ENCODE results near the gene NCAM1.

The NCAM1 gene

DNA sequence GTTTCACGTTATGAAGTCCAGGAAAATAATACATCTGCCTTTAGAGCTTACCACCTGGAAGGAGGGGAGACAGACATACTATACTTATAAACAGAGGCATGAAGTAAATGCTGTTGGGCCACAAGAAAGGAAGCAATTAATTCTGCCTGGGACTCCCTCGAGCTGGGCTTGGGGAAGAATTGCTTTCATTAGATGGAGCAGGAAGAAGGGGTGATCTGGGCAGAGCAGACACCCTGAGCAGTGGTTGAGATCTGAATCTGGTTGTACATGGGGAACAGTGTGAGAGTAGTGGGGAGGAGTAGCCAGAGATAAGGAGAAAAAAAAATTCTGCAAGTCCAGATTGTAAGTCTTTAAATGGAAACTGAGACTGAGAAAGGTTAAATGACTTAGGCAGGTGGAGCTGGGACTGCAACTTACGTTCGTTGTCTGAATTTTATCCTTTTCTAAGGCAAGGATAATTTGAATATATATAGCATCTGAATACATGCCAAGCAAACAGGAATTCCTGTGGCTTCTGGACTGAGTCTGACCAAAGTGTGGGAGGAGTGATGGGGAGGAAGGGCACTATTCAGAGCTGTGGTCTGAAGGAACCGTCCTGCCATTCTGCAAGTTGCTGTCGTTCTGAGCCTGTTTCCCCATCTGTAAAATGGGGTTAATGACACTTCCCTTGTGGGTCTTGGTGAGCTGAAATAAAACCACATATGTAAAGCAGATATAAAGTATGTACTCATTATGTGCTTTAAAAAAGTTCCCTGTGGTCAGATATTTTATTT lies 7.9 kb downstream of the NCAM1 start:
- peak; percentile 38 for DNase-seq (ENCODE audit: low spot score)

DNA sequence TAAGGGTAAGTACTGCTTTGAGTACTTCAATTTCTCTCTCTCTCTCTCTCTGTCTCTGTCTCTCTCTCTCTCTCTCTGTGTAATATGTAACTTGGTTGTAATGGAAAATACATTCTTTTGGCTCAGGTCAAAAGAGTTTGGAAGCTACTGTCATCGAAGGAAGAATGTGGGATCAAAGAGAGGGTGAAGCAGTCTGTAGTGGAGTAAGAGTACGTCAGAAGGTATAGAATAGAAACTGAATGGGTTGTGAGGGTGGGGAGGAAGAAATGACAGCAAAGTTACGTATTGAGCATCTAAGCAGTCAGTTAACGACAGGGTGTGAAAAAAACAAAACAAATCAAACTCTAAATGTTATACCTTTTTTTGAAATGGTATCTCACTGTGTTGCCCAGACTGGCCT lies 10.0 kb downstream of the NCAM1 start:
- no peak for DNase-seq (ENCODE audit: low spot score)

GRCh38 chr11:112971827-112972226 lies 10.6 kb downstream of the NCAM1 start:
- no peak for DNase-seq (ENCODE audit: low spot score)

DNA sequence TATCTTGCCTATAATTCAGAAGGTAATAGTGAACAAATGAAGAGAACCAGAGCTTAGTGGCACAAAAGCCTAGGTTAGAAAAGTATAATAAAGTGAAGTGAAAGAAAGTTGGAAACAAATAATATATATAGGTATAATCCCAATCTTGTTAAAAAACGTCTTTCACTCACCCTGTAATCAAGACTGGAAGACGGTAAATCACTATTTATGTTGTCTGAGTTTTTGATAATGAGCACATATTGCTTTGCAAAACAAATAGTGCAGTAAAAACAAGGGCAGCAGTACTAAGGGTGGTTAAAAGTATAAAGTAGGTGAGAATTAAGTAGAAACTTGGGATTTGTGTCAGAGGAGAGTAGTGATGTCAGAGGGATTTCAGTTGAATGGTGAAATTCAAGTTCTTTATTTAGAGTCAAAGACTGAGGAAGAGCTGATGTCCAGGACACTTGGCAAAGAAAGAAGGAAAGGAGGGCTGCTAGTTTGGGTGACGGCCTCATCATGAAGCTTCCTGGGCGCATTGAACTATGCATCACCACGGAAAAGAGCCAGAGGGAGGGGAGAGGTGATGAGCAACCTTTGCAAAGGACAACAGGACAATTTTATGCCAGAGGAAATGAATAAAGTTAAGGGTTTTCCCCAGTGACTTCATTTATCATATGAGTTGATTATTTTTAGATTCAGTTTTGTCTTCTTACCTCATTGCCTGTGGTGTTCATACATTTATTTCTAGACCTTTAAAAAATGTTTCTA lies 11.4 kb downstream of the NCAM1 start:
- no peak for DNase-seq (ENCODE audit: low spot score)

DNA sequence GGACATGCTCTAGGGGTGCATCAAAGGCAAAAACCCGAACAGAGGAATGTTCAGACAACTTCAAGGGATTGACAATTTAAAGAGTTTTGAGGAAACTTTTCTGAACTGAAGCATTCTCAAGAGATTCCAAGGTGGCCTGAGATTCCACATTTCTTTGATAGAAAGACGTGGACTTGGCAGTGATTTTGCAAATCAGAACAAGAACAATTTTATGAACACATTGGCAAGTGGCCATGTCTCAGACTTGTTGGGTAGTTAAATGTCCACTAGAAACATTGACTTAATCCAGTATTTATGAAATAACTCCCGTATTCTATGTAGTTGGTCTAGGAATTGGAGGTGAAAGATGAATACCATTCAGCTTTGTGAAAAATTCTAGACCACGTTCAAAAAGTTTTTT lies 13.8 kb downstream of the NCAM1 start:
- DNase-seq (ENCODE audit: low spot score), result no peak

- no peak for DNase-seq (ENCODE audit: low spot score)
These were observed 14.3 kb downstream of the NCAM1 start for GRCh38 chr11:112975493-112975892.

- peak; percentile 33 for DNase-seq (ENCODE audit: low spot score)
These were observed 16.5 kb downstream of the NCAM1 start for GRCh38 chr11:112977755-112978154.

- no peak for DNase-seq (ENCODE audit: low spot score)
These were observed 22.7 kb downstream of the NCAM1 start for GRCh38 chr11:112983887-112984286.

GRCh38 chr11:112989198-112989597 lies 28.0 kb downstream of the NCAM1 start:
- DNase-seq (ENCODE audit: low spot score), result no peak

DNA sequence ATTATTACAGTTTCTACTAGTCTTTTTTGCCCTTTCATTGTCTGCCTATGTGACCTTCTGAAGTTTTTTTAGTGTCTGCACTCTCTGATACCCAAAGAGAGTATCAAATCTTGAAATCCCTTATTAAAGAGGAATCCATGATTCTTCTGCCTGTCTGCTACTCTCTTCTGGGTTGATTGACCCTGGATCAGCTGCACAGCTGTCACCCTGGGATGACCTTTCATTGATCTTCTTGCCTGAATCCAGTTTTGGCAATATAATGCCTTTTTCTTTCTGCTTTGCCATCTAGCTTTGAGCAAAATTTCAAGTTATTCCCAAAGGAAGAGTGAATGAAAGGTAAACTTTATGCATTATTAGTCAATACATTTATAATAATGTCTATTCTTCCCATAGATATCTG lies 32.6 kb downstream of the NCAM1 start:
- DNase-seq (ENCODE audit: low spot score), result no peak

GRCh38 chr11:112995423-112996090 lies 34.3 kb downstream of the NCAM1 start:
- DNase-seq (ENCODE audit: low spot score), result no peak

DNA sequence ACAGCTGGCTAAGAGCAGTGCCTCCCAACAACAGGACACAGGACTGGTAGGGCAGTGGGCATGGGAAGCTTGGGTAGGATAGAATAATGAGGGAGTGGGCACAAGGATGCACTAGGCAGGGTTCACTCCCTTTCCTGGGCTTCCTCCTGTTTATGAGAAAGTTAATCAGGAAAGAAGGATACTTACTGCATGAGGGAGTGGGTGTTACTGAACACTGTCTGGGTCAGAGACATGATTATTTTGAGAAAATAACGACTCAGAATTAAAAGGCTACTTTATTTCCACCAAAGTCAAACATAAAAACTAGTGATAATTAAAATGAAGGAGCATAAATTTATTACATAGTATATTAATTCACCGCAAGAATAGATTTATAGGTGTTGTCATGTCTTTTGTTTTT lies 35.8 kb downstream of the NCAM1 start:
- no peak for DNase-seq (ENCODE audit: low spot score)

- no peak for DNase-seq (ENCODE audit: low spot score)
These were observed 36.7 kb downstream of the NCAM1 start for GRCh38 chr11:112997857-112998466.

DNA sequence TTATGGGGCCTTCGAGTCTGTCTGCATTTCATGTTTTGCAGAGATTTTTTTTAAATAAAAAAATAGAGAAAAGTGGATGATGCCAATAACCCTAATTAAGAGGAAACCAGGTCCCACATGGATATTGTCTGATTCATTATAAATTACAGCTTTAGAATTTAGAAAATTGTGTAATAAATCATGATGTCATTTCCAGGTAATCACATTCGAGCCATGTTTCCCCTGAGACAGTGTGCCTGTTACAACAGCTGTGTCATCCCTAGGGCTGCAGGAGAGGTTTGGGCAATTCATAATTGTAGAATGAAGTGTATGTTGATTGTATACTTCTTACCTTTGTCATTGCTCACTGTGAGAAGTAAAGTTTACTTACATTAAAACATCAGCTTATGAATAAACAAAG lies 38.3 kb downstream of the NCAM1 start:
- no peak for DNase-seq (ENCODE audit: low spot score)

DNA sequence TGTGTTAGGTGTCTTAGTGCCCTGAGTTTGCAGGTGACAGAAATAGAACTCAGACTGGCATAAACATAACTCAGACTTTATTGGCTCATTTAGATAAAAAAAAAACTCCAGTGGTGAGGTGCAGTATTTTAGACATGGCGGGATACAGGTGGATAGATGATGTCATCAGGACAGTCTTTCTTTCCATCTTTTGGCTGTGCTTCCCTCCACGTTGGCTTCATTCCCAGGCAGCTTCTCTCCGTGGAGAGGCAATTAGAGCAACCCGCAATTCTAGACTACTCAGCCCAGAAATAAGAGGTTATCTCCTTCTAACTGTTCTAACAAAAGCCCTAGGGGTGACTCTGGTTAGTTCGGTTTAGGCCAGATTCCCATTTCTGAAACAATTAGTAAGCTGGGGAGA lies 40.5 kb downstream of the NCAM1 start:
- no peak for DNase-seq (ENCODE audit: low spot score)

DNA sequence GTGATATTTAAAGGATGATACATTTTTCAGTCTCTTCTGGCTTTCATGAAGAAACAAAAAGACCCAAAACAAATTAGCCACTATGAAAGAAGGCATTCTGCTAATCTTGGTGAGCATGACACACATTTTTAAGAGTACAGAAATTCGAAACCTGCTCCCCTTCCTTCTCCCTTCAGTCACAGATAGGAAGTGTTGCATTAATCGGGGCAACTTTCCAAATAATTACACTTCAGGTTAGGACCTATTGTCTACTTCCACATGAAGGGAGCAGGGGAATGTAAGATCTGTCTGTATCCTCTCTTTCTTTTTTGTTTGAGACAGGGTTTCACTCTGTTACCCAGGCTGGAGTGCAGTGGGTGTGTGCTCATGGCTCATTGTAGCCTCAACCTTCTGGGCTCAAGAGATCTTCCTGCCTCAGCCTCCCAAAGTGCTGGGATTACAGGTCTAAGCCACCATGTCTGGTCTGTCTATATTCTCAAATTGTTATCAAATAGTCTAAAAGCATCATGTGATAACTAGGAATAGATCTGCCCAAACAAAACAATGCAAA lies 45.8 kb downstream of the NCAM1 start:
- DNase-seq (ENCODE audit: low spot score), result no peak

DNA sequence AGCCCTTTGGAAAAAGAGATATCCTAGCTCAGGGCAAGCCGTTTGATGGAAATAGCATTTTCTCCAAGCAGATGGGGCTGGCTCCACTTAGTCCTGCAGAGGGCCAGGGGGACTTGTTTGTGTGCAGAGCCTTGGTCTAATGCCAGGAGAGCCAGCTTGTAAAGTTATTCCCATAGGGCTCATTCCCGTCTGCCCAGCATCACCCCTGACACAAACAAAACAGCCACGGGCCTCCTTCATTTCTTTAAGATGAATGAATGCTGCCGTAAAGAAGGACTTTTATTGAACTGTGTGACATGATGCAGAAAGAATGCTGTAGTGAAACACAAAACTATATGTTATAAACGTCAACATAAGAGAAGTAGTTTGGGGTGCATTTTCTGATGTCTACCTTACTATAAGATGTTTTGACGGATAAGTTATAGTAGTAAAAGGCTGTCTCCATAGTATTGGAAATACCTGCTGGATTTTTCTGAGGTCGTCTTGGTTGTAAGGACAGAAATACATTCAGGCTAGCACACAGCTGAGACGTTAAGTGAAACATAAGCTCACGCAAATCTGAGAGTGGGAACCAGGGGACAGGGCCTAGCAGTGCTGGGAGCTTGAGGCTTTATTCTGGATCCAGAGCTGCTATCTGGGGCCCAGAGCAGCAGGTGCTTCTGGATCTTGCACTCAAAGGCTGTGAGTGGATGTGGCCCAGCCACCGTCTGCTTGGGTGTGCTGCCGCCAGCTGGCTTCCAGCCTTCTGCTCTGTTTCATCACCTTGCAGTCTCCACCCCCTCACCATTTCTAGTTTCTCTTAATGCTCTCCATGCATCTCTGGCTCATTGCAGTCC lies 53.3 kb downstream of the NCAM1 start:
- DNase-seq (ENCODE audit: low spot score), result no peak

DNA sequence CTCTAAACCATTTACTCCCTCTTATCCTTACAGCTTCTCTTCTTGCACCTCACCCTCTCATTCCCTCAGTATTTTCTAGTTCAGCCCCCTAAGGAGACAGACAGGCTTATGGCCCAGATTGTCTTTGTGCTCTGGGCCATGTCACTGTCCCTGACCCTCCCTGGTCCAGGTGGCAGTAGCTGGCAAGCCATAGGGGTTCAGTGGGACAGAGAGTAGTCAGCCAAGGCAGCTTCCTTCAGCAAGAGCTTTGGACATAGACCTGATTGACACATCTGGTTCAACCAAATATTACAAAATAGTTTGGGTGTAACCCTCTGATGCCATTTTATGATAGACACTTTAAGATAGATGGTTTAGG lies 53.9 kb downstream of the NCAM1 start:
- DNase-seq (ENCODE audit: low spot score), result no peak

DNA sequence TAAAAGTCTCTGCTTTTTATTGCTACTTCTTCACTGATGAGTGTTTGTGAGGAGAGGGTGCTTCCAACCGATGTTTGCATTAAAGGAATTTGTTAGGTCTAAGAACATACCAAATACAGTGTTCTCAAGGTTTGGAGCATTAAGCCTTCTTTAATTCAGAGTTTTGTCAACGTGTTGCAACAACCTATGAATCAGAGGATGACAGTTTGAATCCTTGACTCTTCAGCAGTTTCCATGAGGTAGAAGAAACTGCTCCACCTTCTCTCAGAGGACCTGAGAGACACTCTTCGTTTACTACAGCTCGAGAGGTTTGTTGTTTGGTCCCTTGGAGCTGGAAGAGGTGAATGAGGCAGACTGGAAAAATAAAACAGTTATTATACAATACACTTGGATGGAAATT lies 55.7 kb downstream of the NCAM1 start:
- no peak for DNase-seq (ENCODE audit: low spot score)

- DNase-seq (ENCODE audit: low spot score), result no peak
These were observed 57.7 kb downstream of the NCAM1 start for GRCh38 chr11:113018913-113019312.

GRCh38 chr11:113019711-113020110 lies 58.5 kb downstream of the NCAM1 start:
- DNase-seq (ENCODE audit: low spot score), result no peak

GRCh38 chr11:113021111-113021510 lies 59.9 kb downstream of the NCAM1 start:
- DNase-seq (ENCODE audit: low spot score), result no peak
